Erythroblast (primary cell): ENCODE measurements around the gene MIXL1.

Experiments used
- DNase-seq, 2 experiments: peaks; one replicate each; lab custom pipeline; 2025; lab: John Stamatoyannopoulos, UW
- GATA1 ChIP-seq: IDR thresholded peaks from 2 replicates; pipeline ENCODE4 v1.6.1; 2011; ENCODE audit warnings: low read depth, mild to moderate bottlenecking, control low read depth, low read length, moderate library complexity
- POLR2A ChIP-seq: IDR thresholded peaks from 2 replicates; pipeline ENCODE4 v1.6.1; 2011; ENCODE audit warnings: mild to moderate bottlenecking, low read length

The MIXL1 gene

DNA sequence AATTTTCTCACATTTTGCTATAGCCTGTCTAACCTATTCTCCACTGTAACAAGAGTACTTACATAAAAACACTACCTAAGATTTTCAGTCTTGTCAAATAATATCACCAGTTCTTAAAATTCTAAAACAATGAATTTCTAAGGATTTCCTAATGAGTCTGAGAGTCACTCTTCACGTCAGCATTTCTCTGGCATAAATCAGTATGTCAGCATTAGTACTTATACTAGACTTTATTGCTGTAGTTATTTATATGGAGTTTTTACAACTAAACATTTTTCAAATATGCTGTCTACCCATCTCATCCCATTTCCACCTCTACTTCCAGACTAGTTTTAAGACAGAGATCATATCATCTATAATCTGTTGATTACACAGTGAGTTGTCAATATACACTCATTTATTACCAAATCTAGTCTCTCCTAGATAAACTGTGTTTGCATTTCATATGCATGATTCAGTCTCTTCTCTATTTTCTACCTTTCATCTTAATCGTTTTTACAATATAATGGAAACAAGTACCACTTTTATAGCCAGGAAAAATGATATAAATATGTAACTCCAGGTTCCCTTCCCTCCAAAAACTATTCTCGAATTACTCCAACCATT is 52.7 kb downstream of the MIXL1 start:
- DNase-seq, result no peak
- TF ChIP-seq GATA1 (no peak), POLR2A (no peak)
